HG03439 (cell line): ENCODE measurements around the gene HSPA6.
"Not testable (repeated sequence)": the region's sequence is repeated elsewhere in the genome, so short reads cannot be mapped to it uniquely, and the experiment has no call there.

Experiments
- ATAC-seq: cut with Tn5 transposase; IDR thresholded peaks from one replicate; pipeline ENCODE4 v1.9.1; 2021; ENCODE audit warnings: mild to moderate bottlenecking, moderate library complexity; ENCODE audit not compliant: unreplicated experiment

The HSPA6 gene

DNA sequence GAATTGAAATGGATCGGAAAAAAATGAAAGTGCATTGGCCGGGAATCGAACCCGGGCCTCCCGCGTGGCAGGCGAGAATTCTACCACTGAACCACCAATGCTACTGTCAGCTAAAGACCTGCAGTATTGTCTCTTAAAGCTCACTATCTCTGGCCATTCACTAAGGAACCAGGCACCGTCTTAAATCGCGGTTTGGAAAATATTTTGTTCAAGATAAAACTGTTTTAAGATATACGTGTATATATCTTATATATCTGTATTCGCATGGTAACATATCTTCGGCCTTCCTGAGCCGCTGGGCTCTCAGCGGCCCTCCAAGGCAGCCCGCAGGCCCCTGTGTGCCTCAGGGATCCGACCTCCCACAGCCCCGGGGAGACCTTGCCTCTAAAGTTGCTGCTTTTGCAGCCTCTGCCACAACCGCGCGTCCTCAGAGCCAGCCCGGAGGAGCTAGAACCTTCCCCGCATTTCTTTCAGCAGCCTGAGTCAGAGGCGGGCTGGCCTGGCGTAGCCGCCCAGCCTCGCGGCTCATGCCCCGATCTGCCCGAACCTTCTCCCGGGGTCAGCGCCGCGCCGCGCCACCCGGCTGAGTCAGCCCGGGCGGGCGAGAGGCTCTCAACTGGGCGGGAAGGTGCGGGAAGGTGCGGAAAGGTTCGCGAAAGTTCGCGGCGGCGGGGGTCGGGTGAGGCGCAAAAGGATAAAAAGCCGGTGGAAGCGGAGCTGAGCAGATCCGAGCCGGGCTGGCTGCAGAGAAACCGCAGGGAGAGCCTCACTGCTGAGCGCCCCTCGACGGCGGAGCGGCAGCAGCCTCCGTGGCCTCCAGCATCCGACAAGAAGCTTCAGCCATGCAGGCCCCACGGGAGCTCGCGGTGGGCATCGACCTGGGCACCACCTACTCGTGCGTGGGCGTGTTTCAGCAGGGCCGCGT is at the start of gene HSPA6:
Gene HSPA6 (plus strand): TSS at position 724 of the 925 bp plus-strand sequence. CDS start 119 bp downstream, at position 843.
- peak; percentile 60 for ATAC-seq

GRCh38 chr1:161477711-161478110 is 46.6 kb upstream of the HSPA6 start:
- not testable (repeated sequence) for ATAC-seq

GRCh38 chr1:161478985-161479384 is 45.4 kb upstream of the HSPA6 start:
- ATAC-seq, result no peak

GRCh38 chr1:161480381-161481035 is 43.8 kb upstream of the HSPA6 start:
- no peak for ATAC-seq

DNA sequence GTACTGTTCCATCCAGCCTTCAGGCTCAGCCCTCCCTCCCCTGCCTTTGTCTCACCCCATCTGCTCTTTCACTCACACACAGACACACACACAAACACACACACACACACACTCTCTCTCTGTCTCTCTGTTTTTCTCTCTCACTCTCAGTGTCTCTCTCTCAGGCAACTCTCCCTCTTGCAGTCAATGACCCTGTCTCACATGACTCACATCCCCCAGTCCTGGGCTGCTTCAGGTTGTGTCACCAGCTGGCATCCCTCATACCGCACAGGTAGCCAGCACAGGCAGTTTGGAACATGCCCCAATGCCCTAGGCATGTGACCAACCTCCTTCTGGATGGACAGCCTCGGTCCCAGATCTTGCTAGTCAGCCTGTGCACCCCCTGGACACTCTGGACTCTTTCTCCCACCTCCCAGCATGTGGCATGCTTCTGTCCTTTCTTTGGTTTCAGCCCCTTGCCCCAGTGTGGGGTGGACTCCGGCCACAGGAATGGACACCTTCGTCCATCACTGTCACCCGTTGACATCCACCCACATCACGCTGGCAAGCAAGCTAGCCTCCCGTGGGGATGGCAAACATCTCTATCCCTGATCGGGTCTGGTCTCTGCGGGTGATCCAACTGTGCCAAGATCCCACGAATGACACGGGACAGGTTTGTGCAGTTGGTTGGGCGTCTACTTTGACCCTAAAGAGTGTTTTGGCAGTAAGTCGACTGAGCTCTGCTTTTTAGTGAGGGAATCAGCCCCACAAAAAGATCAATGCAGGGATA is 42.5 kb upstream of the HSPA6 start:
- ATAC-seq, result no peak

GRCh38 chr1:161482610-161483009 is 41.7 kb upstream of the HSPA6 start:
- ATAC-seq, result no peak

GRCh38 chr1:161483361-161483760 is 41.0 kb upstream of the HSPA6 start:
- ATAC-seq, result no peak

DNA sequence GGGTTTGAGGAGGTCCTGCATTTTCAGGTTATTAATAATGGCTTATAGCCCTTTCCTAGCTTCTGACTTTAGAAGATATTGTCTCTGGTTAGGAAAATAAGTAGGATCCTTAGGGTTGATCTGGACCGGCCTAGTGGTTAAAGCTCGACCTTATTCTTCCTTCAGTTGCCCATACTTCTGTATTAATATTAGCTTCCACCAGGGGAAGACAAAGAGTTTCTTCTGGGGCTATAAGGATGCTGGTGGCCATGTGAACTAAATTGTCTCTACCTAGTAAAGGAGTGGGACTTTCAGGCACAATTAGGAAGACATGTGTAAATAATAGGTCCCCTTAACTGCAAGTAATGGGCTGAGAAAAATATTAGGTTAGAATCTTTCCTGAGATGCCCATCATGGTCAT is 39.7 kb upstream of the HSPA6 start:
- no peak for ATAC-seq

DNA sequence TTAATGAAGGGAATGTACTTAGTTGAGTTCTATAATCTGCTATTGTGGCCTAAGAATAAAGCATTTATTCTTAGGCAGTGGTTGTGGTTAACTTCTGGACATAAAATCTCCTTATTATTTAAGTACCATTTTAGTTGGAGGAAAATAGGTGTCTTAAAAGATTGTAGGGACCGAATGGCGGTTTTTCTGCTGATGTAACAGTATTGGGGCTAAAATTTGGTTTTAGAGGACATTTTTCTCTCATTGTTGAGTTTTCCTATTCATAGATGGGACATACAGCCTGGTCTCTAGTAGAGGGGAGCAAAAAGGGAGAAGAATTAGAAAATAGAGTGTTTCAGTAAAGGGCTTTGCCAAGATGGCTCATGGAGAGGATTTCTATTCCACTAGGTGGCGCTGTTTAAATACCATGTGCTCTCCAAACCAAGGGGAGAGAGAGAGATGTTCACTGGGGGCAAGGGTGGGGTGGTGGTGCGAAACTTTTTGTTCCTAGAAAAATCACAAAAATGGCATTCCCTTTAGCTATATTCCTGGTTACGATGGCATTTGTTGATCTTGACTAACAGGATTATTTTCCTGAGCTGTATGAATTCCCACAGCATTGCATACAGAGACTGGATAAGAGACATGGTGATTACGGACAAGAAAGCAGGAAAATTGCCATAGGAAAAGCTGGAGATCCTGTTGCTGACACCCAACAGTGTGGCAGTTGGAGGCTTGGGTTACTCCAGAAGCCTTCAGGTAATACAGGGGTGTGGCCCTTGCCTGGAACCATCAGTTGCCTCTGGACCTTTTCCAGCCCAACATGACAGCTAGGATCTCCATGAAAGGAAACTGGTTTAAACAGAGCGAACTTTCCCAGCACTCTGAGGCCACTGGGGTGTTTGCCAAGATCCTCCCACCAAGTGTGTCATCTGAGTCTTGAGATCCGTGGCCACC is 37.3 kb upstream of the HSPA6 start:
- no peak for ATAC-seq

GRCh38 chr1:161491472-161491871 is 32.9 kb upstream of the HSPA6 start:
- no peak for ATAC-seq

DNA sequence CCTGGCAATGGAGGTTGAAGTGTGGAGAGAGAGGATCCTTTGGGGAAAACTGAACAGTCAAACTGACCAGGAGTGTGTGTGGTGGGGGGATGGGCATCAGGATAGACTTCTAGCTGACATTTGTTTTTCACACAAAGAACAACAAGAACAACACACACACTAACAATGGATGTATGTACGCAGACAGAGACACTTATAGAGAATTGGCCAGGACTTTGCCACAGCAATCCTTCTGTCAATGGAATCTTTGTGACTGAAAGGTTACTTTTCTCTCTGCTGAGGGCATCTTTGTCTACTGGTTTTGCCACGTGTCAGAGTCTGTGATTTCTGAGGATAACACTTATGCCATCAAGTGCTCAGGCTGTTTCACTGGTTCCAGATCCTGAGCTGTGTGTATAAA is 31.5 kb upstream of the HSPA6 start:
- no peak for ATAC-seq

GRCh38 chr1:161494091-161494735 is 30.1 kb upstream of the HSPA6 start:
- no peak for ATAC-seq

DNA sequence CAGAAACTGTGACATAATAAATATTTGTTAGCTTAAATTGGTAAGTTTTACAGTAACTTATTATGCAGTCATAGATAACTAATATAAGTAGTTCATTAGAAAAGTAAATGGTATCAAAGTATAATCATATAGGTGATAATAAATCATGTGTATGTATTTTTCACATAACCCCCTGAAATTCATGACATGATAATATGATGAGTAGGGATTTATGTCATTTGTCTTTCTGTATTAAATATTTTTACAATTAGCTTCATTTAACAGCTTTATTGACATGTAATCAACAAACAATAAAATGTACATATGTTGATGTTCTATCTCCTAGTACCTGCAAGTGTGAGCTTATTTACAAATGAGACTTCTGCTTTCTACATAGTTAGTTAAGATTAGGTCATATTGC is 28.9 kb upstream of the HSPA6 start:
- ATAC-seq, result no peak

GRCh38 chr1:161497961-161498360 is 26.4 kb upstream of the HSPA6 start:
- no peak for ATAC-seq

GRCh38 chr1:161498646-161499045 is 25.7 kb upstream of the HSPA6 start:
- ATAC-seq, result no peak

GRCh38 chr1:161499099-161500039 is 25.0 kb upstream of the HSPA6 start:
- no peak for ATAC-seq

DNA sequence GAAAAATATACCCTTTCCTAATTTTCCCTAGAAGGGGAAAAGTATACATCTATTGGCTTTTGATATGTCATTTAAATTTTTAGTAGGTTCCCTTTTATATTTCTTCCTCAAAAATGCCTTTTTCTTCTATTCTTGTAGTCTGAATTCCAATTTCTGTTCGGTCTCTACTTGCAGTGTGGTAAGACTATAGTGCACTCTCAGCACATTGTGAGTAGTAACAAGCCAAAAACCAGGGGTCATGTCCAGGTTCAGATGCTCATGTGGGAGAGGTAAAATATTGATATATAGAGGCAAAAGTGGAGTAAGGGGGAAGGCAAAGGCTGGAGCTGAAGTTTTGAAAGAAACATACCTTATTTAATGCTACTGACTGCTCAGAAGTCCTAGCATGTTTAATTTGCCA is 23.1 kb upstream of the HSPA6 start:
- no peak for ATAC-seq

DNA sequence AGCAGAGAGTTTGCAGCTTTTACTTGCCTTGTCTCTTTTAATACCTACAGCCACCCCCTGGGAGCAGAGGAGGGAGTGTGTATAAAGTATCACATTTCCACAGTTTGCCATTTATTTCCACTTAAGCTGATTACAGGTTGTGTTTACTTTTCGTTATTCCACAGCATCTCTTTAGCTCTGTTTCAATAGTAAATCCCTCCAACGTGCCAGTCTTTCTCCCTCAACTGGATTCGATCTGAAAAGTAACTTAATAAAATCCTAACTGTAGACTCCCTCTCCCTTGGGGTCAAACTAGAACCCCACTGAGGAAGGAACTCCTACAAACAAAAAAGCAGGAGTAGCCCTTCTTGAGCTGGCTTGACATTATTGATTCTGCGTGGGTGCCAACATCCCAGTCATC is 22.2 kb upstream of the HSPA6 start:
- no peak for ATAC-seq
